Effector CD4-positive, alpha-beta T cell (primary cell): ENCODE measurements around the gene FRMPD4.

Source experiments
- DNase-seq: peaks from one replicate; pipeline ENCODE4 v3.0.0-alpha.2; 2020

Gene FRMPD4

DNA sequence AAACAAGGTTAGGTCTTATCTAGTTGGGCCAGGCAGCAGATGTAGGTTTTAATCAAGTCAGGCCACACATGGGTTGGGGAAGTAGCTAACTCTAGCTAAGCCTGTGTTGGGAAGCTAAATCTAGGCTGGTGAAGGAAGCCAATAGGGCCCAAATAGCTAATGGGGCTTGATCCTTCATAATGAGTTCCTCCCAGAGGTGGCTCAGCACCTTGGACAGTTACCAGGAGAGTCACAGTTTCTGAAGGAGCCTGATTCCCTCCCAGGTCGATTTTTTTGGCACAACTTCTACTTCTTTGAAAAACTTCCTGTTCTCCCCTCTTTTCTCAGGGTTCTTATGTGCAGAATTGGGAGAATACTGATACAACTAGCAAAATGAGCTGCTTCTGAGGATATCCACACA lies 410.5 kb downstream of the FRMPD4 start:
- no peak for DNase-seq

DNA sequence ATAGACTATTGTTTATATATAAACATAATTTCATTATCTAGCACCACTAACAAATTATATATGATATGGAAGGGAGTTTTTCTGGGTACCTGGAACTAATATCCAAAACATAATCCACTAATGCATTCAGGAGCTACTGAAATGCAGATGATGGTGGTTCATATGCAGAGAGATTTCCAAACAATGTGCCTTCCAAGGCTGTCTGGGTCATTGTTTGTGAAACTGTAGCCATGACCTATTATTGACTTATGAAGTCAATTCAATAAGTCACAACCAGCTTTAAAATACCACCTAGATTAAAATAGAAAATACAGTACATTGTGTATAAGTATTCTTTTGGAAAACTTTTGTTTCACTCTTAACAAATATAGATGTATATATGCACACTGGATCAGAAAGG lies 415.9 kb downstream of the FRMPD4 start:
- no peak for DNase-seq

DNA sequence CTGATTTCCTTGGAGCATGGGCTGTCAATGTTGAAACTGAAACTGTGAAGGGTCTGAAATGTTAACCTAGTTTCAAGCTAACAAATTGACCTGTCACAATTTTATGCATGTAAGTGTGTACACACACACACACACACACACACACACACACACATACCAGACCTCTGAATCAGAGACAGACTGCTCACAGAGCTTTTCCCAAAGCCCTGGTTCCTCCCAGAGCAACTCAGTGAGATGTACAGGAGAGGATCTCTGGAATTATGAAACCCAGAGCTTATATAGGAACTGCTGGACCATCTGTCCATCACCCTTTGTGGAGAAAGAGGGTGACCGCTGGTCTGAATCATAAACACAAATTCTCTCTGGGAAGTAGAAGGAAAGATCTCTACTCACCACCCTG lies 424.8 kb downstream of the FRMPD4 start:
- no peak for DNase-seq

DNA sequence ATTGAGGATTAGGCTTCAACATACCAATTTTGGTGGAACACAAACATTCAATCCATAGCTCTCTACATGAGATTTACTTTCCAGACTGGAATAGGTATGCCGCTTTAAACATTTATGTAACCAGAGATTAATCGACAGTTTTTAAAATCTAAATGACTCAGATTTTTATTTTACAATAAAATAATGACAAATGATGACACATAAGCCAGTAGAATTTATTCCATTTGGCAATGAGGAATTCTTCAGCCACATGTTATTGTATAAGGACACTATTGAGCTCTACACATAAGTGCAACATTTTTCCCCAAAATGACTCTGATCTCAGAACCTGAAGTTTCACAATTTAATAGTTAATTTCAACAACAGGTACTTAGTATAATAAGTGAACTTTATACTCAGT lies 425.9 kb downstream of the FRMPD4 start:
- no peak for DNase-seq

DNA sequence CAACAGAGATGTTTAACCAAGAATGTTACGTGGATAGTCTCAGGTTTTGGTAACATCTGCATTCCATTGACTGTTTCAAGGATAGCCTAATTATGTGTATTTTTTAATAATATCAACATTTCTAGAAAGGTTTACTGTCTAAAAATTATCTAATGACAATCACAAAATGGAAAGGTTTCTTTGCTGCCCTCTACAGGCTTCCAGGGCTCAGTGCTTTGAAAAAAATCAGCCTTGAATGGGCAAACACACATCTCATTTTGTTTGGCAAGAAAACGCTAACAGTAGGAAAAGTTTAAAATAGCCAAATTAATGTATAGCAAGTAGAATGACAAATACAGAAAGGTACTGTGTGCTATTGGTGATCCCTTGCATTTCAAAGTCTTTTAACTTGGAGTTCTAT lies 429.6 kb downstream of the FRMPD4 start:
- DNase-seq, result no peak

DNA sequence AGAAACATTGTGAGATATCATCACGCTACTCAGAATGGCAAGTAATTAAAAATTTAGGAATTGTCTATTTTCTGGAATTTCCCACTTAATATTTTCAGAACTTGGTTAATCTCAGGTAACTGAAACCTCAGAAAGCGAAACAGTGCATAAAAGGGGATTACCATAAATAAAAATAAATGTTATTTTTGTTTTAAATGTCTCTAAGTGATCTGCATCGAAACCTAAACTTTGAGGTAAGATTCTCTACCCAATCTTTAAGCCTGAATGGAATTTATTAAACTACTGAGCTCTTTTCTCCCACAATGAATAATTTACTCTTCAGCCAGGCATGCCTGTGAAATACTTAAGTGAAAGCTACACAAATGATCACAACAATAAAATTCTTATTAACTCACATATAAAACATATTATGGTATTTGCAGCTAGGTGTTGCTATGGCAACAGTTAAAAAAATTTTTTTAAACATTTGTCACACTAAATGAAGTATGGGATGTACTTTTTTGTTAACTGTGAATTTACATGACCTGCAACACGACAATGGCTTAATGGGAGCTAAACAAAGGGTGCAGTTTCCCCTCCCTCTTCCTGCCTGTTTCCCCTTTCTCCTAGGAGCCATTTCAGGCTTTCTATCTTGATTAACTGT lies 432.7 kb downstream of the FRMPD4 start:
- DNase-seq, result no peak

DNA sequence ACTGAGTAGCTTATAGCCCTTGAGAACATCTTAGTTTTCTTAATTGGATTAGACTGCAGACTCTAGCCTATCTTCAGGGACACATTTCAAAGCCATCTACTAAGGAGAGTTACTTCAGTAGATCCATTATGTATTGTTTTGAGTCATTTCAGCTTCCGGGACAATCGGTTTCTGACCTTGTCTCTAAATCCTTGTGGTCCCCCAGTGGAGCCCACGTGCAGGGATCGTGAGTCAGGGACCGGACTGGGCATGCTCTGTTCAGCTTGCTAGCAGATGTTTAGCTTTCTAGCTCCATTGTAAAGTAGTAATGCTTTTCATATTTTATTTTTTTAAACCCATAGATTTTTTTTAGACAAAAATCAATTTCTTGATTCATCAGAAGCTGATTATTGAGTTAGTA lies 441.0 kb downstream of the FRMPD4 start:
- DNase-seq, result no peak

DNA sequence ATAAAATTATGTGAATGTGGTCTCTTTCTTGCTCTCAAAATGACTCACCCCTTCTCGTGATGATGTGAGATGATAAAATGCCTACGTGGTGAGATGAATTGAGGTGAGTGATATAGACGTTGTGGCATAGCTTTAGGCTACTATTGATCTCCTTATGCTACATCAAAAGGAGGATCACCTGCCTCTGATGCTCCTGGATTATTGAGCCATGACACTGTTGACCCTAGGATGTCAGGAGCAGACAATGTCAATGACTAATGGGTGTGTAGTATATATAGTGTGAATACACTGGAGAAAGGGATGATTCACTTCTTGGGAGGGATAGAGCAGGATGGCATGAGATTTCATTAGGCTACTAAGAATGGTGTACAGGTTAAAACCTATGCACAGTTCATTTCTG lies 442.3 kb downstream of the FRMPD4 start:
- DNase-seq, result no peak

DNA sequence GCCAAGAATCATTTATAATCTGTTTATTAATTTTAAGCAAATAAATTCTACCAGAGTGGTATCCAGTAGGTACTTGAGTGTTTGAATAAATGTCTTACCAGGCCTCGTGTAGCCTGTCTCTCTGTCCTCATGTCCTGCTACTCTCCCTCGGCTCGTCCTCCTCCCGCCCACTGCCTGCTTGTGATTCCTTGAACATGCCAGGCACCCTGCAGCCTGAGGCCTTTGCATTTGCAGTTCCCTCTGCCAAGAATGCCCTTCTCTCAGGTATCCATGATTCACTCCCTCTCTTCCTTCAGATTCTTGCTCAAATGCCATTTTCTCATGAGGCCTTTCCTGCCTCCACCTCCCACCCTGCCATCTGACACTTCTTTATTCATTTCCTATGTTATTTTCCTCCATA lies 443.3 kb downstream of the FRMPD4 start:
- no peak for DNase-seq

DNA sequence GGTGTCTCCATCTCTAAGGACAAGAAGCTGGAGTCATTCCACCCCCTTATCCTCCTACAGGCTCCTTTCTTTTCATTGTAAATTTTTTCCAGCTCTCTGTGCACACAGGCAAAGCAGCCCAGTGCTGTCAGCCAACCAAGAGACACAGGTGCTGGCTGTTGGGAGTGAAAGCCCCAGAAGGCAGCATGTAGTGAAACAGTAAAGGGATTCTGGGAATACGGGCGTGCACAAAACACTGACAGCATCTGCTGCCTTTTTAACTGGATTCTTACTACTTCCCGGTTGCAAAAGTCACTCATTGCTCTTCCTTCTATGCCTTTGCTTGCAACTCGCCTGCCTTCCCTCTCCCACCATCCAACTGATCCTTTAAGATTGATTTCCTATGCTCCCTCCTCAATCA lies 444.4 kb downstream of the FRMPD4 start:
- no peak for DNase-seq

DNA sequence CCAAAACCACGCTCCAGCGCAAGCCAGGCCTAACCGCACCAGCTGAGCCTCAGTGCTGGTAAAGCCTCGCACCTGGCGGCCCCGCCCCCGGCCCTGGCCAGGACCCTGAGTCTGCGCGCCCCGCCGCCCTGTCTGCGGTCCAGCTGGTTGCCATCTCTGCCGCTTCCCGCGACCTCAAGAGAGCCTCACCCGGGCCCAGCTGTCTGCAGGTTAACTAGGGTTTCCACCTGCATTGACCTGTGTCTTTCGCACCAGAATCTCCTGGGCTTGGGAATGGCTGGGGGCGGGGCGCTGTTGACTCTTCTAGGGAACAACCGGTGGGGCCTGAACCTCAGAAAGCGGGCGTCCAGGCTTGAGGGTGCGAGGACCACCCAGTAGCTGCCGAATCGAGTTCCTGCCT lies 445.3 kb downstream of the FRMPD4 start:
- no peak for DNase-seq

DNA sequence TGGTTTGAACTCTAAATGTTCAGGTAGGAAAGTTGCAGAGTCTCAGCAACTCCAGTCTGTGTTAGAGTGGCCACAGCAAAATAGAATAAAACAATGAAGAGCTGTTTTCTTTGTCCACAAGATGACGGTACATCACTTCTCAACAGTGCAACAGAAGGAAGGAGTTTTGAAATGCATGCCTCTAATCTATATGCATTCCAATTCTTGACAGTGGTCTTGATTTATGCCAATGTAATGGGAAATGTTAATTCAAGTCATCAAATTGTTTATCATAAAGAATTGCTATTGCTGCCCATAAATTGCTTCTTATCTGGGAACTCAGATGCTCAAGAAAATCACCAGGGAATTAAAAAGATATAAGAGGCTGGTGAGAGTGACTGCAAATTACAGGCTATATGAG lies 457.4 kb downstream of the FRMPD4 start:
- DNase-seq, result no peak

DNA sequence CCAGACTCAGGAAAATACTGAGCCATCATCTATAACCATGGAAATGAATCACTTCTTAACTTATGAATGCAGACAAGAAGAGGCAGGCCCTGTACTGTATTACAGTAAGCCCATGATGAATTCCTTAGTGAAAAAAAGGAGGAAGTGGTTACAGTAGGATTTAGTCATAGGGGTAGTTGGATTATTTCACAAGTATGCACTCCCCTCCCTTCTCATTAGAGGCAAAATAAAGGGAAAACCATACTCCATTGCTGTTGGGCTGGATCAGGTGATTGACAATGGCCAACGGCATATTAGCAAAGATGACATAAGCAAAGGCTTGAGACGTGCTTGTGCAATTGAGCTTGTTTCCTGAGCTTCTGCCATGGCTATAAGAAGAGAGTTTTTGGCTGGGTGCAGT lies 471.8 kb downstream of the FRMPD4 start:
- DNase-seq, result no peak

DNA sequence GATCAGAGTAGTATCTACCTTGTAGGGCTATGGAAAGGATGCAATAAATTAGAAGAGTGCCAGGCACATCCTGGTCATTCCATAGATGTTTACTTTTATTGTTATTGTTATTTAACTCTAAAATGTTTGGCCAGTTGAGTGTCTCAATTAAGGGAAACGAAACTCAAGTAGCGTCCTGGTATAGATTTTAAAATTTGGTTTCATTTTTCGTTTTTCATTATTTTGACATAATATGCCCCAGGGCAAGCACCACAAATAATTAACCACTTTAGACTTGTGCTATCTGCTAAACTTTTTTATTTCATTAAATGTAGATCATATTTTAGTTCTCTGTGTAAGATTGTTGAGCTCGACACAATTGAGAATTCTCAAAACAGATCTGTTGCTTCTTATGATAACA lies 473.2 kb downstream of the FRMPD4 start:
- no peak for DNase-seq

DNA sequence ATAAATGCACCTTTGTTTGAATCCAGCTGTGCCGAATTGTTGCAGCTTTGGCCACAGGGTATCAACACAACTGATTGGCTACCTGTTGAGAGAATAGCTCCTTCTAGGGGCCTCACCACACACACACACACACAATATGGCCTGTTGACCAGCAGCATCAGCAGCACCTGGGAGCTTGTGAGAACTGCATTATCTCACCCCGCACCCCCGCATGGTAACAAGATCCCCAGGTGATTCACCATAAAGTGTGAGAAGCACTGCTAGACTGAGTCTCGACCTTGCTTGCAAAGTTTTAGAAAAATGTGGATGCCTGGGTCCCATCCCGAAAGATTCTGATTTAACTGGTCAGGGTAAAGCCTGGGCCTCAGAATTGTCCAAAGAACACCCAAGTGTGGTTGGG lies 476.0 kb downstream of the FRMPD4 start:
- no peak for DNase-seq

DNA sequence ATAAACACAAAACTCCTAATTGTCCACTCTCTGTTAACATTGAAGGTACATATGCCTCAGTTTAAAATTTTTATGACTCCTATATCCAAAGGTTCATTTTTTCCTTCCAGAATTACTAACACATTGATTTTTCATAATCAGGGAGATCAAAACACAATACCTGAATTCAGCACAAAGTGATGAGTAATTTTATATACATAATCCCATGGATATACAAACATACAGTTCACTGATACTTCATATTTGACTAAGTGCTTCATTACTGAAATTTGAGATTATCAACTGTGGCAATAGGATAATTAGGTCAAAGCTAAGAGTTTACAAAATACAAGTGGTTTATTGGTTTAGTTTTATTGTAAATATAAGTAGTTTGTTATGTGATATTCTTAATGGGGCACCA lies 476.8 kb downstream of the FRMPD4 start:
- no peak for DNase-seq

DNA sequence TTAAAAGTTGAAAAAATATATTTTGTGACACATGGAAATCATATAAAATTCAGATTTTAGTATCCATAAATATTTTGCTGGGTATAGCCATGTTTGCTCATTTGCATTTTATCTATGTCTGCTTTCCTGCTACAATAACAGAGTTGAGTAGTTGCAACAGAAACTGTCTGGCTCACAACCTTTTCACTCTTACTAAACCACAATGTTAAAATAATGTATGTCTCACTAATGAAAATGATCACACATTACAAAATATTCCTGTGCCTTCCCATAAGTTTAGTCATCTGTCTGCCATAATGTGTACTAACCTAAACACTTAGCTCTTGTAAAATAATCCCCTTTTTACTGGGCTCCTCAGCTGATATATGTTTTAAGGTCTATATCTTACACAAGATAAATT lies 479.0 kb downstream of the FRMPD4 start:
- no peak for DNase-seq

DNA sequence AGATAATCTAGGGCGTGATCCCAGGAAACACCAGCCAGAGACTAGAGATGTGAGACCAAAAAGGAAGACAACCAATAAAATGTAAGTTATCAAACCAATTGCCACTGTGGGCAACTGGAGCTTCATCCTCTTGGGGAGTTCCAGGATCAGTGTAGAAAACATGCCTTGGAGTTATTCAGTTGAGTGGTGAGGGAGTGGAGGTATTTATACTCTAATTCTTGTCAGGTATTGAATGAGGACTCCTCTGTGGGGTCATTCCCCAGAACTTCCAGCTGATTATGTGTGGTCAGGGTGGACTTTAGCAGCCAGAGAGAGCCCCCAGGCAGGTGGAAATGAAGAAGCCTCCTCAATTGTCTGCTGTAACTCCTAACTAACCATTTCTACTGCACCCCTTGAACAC lies 509.0 kb downstream of the FRMPD4 start:
- DNase-seq, result no peak

DNA sequence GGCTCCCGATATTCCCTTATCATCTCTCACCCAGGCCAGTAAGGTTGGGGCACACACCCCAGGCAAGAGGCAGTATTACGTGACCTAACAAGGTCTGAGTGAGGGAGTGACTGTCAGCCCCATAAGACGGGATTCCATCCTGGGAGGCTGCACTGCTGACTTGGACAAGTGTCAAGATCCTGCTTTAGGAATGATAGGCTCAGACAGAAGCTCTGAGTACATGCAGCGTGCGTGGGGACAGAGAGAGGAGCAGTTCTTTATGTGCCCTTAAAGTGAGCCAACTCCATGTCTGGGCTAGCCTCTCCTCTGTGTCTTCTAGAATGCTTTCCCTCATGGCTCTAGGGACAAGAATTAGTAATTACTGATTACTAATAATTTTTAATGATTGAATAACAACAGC lies 510.7 kb downstream of the FRMPD4 start:
- no peak for DNase-seq

DNA sequence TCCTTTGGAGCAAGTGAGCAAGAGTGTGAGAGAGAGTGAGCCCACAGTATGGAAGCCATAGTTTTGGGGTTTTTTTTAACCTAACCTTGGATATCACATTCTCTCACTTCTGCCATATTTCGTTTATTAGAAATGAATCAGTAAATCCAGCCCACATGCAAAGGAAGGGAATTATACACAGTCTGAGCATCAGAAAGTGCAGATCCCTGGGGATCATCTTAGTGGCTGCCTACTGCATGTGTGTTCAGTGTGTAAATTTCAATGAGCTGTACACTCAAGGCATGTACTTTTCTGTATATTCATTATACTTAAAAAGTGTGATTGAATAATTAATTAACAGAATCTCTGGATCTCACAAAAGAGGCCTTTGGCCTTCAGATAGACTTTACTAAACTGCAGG lies 519.2 kb downstream of the FRMPD4 start:
- DNase-seq, result no peak

DNA sequence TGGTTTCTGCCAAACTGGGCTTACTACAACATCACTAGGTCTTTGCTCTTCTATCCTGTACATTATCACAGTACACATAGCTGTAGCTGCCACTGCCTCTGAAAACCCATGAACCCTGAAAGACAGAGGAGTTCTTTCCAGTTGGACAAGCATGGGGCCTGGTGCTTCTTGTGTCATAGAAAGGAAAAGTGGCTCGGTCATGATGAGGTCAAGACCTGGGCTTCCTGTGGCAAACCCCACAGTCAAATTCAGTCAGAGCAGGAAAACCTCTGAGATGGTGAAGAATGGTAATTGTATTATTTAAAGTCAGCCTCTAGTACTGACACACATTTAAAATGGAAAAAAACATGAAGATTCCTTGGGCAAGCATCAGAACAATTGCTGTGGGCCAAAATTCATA lies 519.6 kb downstream of the FRMPD4 start:
- DNase-seq, result no peak

DNA sequence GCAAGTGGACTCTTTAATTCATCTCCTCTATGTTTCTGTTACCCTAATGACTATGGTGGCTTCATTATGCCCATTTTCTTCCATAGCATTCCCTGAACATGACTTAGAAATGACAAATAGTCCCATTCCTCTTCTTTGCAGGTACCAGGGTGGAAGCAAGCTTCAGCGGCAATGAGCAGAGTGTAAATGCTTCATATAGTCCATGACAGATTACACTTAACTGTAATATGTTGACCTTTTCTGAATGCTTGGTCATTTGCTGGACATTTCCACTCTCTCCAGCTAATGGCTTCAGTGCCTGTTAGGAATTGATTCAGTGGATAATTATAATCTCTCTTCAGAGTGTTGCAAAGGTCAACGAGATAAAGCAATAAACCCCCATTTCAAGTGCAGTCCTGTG lies 523.2 kb downstream of the FRMPD4 start:
- DNase-seq, result no peak

DNA sequence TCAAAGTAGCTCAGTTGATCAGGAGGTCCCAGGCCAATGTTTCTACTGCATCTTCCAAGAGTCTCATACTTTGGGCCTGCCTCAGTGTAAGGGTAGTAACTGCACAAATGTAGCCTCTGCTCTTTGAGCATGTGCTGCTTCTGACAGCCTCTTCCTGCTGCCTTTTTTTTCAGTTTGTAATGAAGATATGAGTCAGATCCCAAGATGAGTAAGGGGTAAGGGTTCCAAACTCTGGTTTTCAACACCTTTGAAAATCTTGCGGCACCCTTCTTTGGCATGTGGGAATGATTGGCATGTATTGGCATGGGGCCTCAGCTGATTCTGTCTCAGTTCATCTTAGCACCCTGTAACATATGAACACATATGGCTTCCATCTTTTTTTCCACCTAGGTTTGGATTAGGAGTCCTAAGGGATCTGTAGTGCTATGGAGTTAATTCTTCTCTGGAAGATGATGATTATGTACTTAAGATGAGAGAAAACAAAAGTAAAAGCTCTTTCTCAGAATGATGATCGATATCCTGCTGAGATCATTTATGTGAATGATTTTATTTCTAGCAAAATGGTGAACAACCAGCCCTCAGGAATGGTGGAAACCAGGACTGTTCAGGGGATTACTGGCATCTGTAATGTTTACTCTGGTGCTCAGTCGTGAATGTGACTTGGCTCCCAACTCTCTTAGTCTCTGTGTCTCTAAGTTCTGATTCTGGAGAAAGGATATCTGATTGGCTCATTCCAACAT lies 534.3 kb downstream of the FRMPD4 start:
- no peak for DNase-seq

DNA sequence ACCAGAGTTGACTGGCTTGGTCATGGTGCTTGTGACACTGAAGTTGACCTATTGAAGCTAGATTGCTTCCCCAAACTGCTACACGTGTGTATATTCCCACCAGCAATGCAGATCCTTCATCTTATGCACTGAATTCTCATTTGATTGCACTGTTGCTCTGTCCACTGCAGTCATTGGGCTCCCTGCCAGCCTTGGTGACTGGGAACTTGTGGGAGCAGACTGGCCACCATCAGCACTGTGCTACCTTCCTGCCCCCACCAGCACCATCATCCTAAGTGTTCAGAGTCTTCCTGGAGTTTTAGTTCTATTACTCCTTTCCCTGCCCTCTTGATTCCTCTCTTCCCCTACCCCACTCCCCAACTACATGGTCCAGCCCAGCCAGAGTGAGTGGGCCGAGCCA lies 535.2 kb downstream of the FRMPD4 start:
- DNase-seq, result no peak

DNA sequence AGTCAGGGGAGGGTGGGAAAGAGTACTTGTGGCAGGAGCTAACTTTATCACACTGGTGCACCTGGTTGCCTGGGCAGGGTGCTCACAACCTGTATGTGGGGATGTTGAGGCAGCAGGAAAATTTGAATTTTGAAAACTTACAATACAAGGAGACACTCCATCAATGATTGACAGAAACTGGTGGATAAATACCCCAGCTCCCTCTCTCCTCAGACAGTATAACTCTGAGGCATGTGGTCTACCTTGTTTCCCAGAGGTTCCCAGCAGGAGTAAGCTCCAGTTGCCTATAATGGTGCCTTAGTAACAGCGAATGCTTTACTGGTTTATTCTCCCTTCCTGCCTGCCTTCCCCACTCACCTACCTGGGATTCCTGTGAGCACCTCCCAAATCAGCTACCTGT lies 541.2 kb downstream of the FRMPD4 start:
- no peak for DNase-seq
